NCI-H774 (cell line): ENCODE data around the gene RILPL2.
"Not testable (repeated sequence)": the region's sequence is repeated elsewhere in the genome, so short reads cannot be mapped to it uniquely, and the experiment has no call there.

ENCODE experiments used
- DNase-seq: peaks from one replicate; lab custom pipeline; 2025; lab: John Stamatoyannopoulos, UW

Gene RILPL2

GRCh38 chr12:123436017-123436964, at the start of gene RILPL2:
Gene RILPL2 (minus strand): TSS chr12:123436684. CDS start chr12:123436420, 264 bp downstream.
- DNase-seq, result peak; percentile 40

- no peak for DNase-seq
Observed at GRCh38 chr12:123485756-123486155, 49.3 kb upstream of the RILPL2 start.

GRCh38 chr12:123483602-123484248, 47.2 kb upstream of the RILPL2 start:
- no peak for DNase-seq

- DNase-seq, result no peak
Observed at GRCh38 chr12:123482876-123483275, 46.4 kb upstream of the RILPL2 start.

- DNase-seq, result not testable (repeated sequence)
Observed at GRCh38 chr12:123481251-123481650, 44.8 kb upstream of the RILPL2 start.

GRCh38 chr12:123479442-123480180, 43.1 kb upstream of the RILPL2 start:
- no peak for DNase-seq

- DNase-seq, result no peak
Observed at GRCh38 chr12:123478762-123479161, 42.3 kb upstream of the RILPL2 start.

GRCh38 chr12:123478069-123478468, 41.6 kb upstream of the RILPL2 start:
- DNase-seq, result no peak

- no peak for DNase-seq
Observed at GRCh38 chr12:123475246-123475703, 38.8 kb upstream of the RILPL2 start.

- no peak for DNase-seq
Observed at GRCh38 chr12:123474485-123475245, 38.2 kb upstream of the RILPL2 start.

- no peak for DNase-seq
Observed at GRCh38 chr12:123472438-123472849, 36.0 kb upstream of the RILPL2 start.

GRCh38 chr12:123471374-123472068, 35.0 kb upstream of the RILPL2 start:
- DNase-seq, result no peak

GRCh38 chr12:123469978-123470377, 33.5 kb upstream of the RILPL2 start:
- no peak for DNase-seq

GRCh38 chr12:123468786-123469185, 32.3 kb upstream of the RILPL2 start:
- DNase-seq, result no peak

- DNase-seq, result no peak
Observed at GRCh38 chr12:123465084-123465483, 28.6 kb upstream of the RILPL2 start.

- not testable (repeated sequence) for DNase-seq
Observed at GRCh38 chr12:123463174-123463573, 26.7 kb upstream of the RILPL2 start.

GRCh38 chr12:123457980-123458779, 21.7 kb upstream of the RILPL2 start, which contains the start of gene SNRNP35:
Gene SNRNP35 (plus strand): TSS chr12:123458139. CDS start chr12:123465541, 7,402 bp downstream.
- peak; percentile 76 for DNase-seq

- DNase-seq, result no peak
Observed at GRCh38 chr12:123453165-123453564, 16.7 kb upstream of the RILPL2 start.

GRCh38 chr12:123452276-123452550, 15.7 kb upstream of the RILPL2 start:
- DNase-seq, result not testable (repeated sequence)

GRCh38 chr12:123450636-123451035, 14.2 kb upstream of the RILPL2 start:
- DNase-seq, result no peak
